Osteocyte (in vitro differentiated cells): ENCODE measurements around the gene FBLN2. TPM values are rescaled to one million over a fixed set of nuclear protein-coding genes. Genes with fewer than 3 reads are reported as not detected.

Experiments
- DNase-seq: peaks from one replicate; pipeline ENCODE4 v3.0.0; 2021; ENCODE audit warnings: mixed read lengths; ENCODE audit not compliant: unreplicated experiment; ENCODE audit errors: extremely low spot score
- H3K27ac Mint-ChIP-seq: one replicate; pipeline ENCODE4 v1.8.0; 2021; ENCODE audit warnings: mild to moderate bottlenecking, mixed read lengths; ENCODE audit not compliant: unreplicated experiment
- H3K27me3 Mint-ChIP-seq: one replicate; pipeline ENCODE4 v1.8.0; 2021; ENCODE audit warnings: mixed read lengths; ENCODE audit not compliant: unreplicated experiment
- H3K36me3 Mint-ChIP-seq: one replicate; pipeline ENCODE4 v1.8.0; 2021; ENCODE audit warnings: mixed read lengths; ENCODE audit not compliant: unreplicated experiment
- H3K4me1 Mint-ChIP-seq: one replicate; pipeline ENCODE4 v1.8.0; 2021; ENCODE audit warnings: mixed read lengths; ENCODE audit not compliant: unreplicated experiment
- H3K4me3 Mint-ChIP-seq: one replicate; pipeline ENCODE4 v1.8.0; 2021; ENCODE audit warnings: mild to moderate bottlenecking, moderate library complexity, mixed read lengths; ENCODE audit not compliant: unreplicated experiment
- H3K9me3 Mint-ChIP-seq: one replicate; pipeline ENCODE4 v1.8.0; 2021; ENCODE audit warnings: mixed read lengths; ENCODE audit not compliant: unreplicated experiment
- CTCF ChIP-seq: fragments of 200-600 bp; sonication (generic); IDR thresholded peaks from 2 replicates; pipeline ENCODE4 v1.5.0; 2021; ENCODE audit warnings: antibody characterized with exemption, mild to moderate bottlenecking, moderate library complexity
- total RNA-seq: library from RNA; stranded (reverse); gene quantifications from 2 replicates; pipeline ENCODE4 v1.2.1, GENCODE V29; 2021

FBLN2 gene
- total RNA-seq, 1 donor from 2014 or later, result 215 TPM

- peaks cover 33% of the 10 kb centered on the region for H3K4me1 Mint-ChIP-seq
- H3K36me3 Mint-ChIP-seq, result peaks cover 5% of the 10 kb centered on the region
- no peaks in the 10 kb centered on the region for H3K27me3 Mint-ChIP-seq
- H3K9me3 Mint-ChIP-seq, result no peaks in the 10 kb centered on the region
- no peak overlapping the region for H3K27ac Mint-ChIP-seq
- DNase-seq, result no peak
- TF ChIP-seq CTCF, result no peak
- H3K4me3 Mint-ChIP-seq, result no peak overlapping the region
These were observed 29.3 kb downstream of the FBLN2 start for GRCh38 chr3:13578251-13578650.

- Mint-ChIP-seq H3K36me3 (peaks cover 5% of the 10 kb centered on the region), H3K27me3 (no peaks in the 10 kb centered on the region), H3K27ac (no peak overlapping the region), H3K4me3 (no peak overlapping the region), H3K9me3 (no peaks in the 10 kb centered on the region), H3K4me1 (peaks cover 28% of the 10 kb centered on the region)
- TF ChIP-seq CTCF, result no peak
- DNase-seq, result no peak
These were observed 30.1 kb downstream of the FBLN2 start for GRCh38 chr3:13579063-13579462.

DNA sequence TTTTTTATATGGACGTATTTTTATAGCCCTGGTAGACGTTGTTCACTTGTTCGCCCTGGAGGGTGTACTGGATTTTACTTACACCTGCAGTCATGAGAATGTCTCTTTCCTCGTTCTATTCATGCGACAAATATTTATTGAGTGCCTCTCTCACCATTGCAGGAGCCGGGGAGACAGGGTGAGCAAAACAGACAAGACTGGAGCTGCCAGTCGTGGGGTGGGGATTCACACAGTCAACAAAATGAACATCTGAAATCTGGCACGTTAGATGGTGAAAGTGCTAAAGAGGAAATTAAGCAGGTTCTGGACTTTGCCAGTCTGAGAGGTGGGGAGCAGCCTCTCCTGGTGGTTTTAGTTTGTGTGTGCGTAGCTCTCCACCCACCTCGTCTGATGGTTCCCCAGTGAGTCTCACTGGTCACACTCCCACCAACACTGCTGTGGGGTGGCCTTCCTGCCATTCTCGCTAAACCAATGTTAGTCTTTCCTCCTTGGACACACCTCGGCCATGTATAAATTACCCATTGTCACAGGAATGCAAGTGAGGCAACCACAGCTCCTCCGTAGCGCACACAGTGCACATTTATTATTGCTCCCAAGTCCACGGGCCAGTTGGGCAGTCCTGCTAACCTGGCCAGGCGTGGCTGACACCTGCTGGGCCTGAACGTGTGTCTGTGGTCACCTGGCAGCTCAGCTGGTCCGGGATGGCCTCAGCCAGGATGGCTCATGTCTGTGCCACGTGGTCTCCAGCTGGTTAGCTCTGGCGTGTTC is 31.5 kb downstream of the FBLN2 start:
- no peak overlapping the region for H3K27ac Mint-ChIP-seq
- no peak for TF ChIP-seq CTCF

DNA sequence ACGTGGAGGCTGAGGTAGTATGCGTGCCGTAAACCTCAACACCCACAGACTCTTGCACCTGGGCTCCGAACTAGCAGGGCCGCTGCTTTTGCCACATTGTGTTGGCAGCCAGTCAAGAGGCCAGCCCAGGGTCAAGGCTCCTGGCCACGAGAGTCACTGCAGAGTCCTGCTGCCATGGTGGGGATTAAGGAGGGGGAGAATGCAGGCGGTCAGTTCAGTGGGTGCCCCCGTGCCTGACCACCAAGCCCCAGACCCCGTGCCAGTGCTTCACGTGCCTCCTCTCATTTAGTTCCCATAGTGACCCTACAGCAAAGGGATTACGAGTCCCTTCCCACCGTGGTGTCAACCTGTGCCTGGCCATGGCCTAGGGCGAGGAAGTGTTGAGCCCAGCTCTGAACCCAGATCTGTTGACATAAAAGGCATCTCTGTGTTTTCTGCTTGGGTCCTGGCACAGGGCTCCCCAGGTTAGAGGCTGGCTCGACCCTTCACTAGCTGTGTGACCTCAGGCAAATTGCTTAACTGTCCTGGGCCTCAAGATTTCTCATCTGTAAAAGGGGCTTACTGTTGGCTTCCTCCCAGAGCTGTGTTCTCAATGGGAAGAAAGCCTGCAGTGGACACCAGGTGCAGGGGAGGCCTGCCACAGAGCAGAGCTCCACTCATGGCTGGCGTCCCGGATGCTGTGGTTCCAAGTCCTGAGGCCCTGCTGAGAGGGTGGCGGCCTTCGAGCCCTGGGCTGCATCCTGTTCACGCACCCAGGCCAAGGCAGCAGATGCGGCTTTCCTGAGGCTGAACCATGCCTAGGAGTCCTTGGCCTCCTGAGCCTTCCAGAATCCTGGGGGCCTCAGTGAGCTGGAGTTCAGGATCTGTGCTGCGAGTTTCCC is 32.8 kb downstream of the FBLN2 start:
- H3K27ac Mint-ChIP-seq, result no peak overlapping the region
- H3K4me3 Mint-ChIP-seq, result no peak overlapping the region
- peaks cover 4% of the 10 kb centered on the region for H3K4me1 Mint-ChIP-seq
- peaks cover 5% of the 10 kb centered on the region for H3K36me3 Mint-ChIP-seq
- H3K27me3 Mint-ChIP-seq, result no peaks in the 10 kb centered on the region
- no peaks in the 10 kb centered on the region for H3K9me3 Mint-ChIP-seq
- TF ChIP-seq CTCF, result no peak
- DNase-seq, result no peak

More for the DNA sequence above, 31.5 kb downstream of the FBLN2 start:
- Mint-ChIP-seq H3K4me3 (no peak overlapping the region), H3K4me1 (peaks cover 14% of the 10 kb centered on the region), H3K27me3 (no peaks in the 10 kb centered on the region), H3K36me3 (peaks cover 5% of the 10 kb centered on the region), H3K9me3 (no peaks in the 10 kb centered on the region)
- no peak for DNase-seq
